Activated CD4-positive, alpha-beta T cell treated with anti-CD3 and anti-CD28 coated beads, Interleukin-2, amount 50 U/mL, for 16 hours (primary cell): ENCODE data around the gene CD27.
"Not testable (repeated sequence)": the region's sequence is repeated elsewhere in the genome, so short reads cannot be mapped to it uniquely, and the experiment has no call there.

Experiments
- DNase-seq: peaks from one replicate; pipeline ENCODE4 v3.0.0-alpha.2; 2020

Gene CD27

GRCh38 chr12:6461401-6462233 is 16.9 kb downstream of the CD27 start:
- peak; percentile 94 for DNase-seq

GRCh38 chr12:6462234-6462995 is 17.7 kb downstream of the CD27 start:
- DNase-seq: peak; percentile 46

- DNase-seq: no peak
These were observed 18.5 kb downstream of the CD27 start for GRCh38 chr12:6463216-6463615.

GRCh38 chr12:6463858-6464257 is 19.1 kb downstream of the CD27 start:
- DNase-seq: no peak

GRCh38 chr12:6464531-6464930 is 19.8 kb downstream of the CD27 start:
- DNase-seq: no peak

GRCh38 chr12:6465467-6466183 is 20.9 kb downstream of the CD27 start:
- peak; percentile 56 for DNase-seq

- no peak for DNase-seq
These were observed 21.4 kb downstream of the CD27 start for GRCh38 chr12:6466184-6466573.

GRCh38 chr12:6466751-6467150 is 22.0 kb downstream of the CD27 start:
- DNase-seq: not testable (repeated sequence)

GRCh38 chr12:6467571-6468282 is 23.0 kb downstream of the CD27 start:
- DNase-seq: not testable (repeated sequence)

- no peak for DNase-seq
These were observed 23.5 kb downstream of the CD27 start for GRCh38 chr12:6468283-6468575.

GRCh38 chr12:6469092-6469491 is 24.3 kb downstream of the CD27 start:
- no peak for DNase-seq

GRCh38 chr12:6469609-6470374 is 25.0 kb downstream of the CD27 start:
- no peak for DNase-seq

GRCh38 chr12:6470375-6471163 is 25.8 kb downstream of the CD27 start, which contains the start of gene VAMP1:
VAMP1 (minus strand) TSS chr12:6470677; CDS start chr12:6470531, 146 bp downstream.
- peak; percentile 99 for DNase-seq

- no peak for DNase-seq
These were observed 27.2 kb downstream of the CD27 start for GRCh38 chr12:6471989-6472360.

- DNase-seq: no peak
These were observed 27.7 kb downstream of the CD27 start for GRCh38 chr12:6472491-6472890.

- DNase-seq: not testable (repeated sequence)
These were observed 30.6 kb downstream of the CD27 start for GRCh38 chr12:6475233-6475975.

GRCh38 chr12:6476489-6476888 is 31.7 kb downstream of the CD27 start:
- no peak for DNase-seq

- not testable (repeated sequence) for DNase-seq
These were observed 33.0 kb downstream of the CD27 start for GRCh38 chr12:6477601-6478377.

GRCh38 chr12:6478416-6478815 is 33.7 kb downstream of the CD27 start:
- DNase-seq: no peak

GRCh38 chr12:6488240-6488639 is 43.5 kb downstream of the CD27 start:
- DNase-seq: no peak
